Upper lobe of left lung (tissue), 6 donors: ENCODE results near the gene FIBCD1. TPM values are rescaled to one million over a fixed set of nuclear protein-coding genes. Genes with fewer than 3 reads are reported as not detected.

Experiments used
- ATAC-seq, 2 donors: fragments of 200-7000 bp; cut with Tn5 transposase; one replicate each; pipeline ENCODE4 v1.9.1; 2022; ENCODE audit warnings: mild to moderate bottlenecking in 2 of 2, moderate library complexity in 2 of 2; ENCODE audit not compliant: low FRiP score in 2 of 2
- DNase-seq, 2 donors: peaks; one replicate each; pipeline ENCODE4 v3.0.0-alpha.2; 2019 to 2020
- H3K27ac ChIP-seq, 4 donors: fragments of 200-600 bp; sonication (generic); one replicate each; pipeline ENCODE4 v1.5.1; 2016 to 2019
- H3K27me3 ChIP-seq, 4 donors: fragments of 200-600 bp; sonication (generic); one replicate each; pipeline ENCODE4 v1.5.1; 2017 to 2019
- H3K36me3 ChIP-seq, 4 donors: fragments of 200-600 bp; sonication (generic); one replicate each; pipeline ENCODE4 v1.5.1; 2016 to 2019
- H3K4me1 ChIP-seq, 4 donors: fragments of 200-600 bp; sonication (generic); one replicate each; pipeline ENCODE4 v1.5.1; 2018 to 2019
- H3K4me3 ChIP-seq, 4 donors: fragments of 200-600 bp; sonication (generic); one replicate each; pipeline ENCODE4 v1.5.1; 2017 to 2019; ENCODE audit warnings: mild to moderate bottlenecking in 2 of 4, moderate library complexity in 1 of 4
- H3K9me3 ChIP-seq, 4 donors: fragments of 200-600 bp; sonication (generic); one replicate each; pipeline ENCODE4 v1.5.1; 2018 to 2019
- EP300 ChIP-seq, 4 donors: sonication (generic); formaldehyde crosslinking; IDR thresholded peaks; one replicate each; pipeline ENCODE4 v1.5.1; 2017; ENCODE audit warnings: antibody characterized with exemption in 4 of 4, control low read depth in 2 of 4
- POLR2A ChIP-seq, 4 donors: fragments of 450-650 bp; IDR thresholded peaks; one replicate each; pipeline ENCODE4 v1.5.1; 2016 to 2017; ENCODE audit warnings: antibody characterized with exemption in 4 of 4, mild to moderate bottlenecking in 2 of 4
- POLR2AphosphoS5 ChIP-seq, 2 donors: sonication (generic); formaldehyde crosslinking; IDR thresholded peaks; one replicate each; pipeline ENCODE4 v1.5.1; 2017; ENCODE audit warnings: antibody characterized with exemption in 2 of 2
- WGBS, 2 donors: methylation state at CpG; one replicate each; pipeline ENCODE4 v1.1.5; 2017 to 2018; 5-methylcytosine and 5-hydroxymethylcytosine counted together
- total RNA-seq, 6 donors: library from RNA; depleted of rRNA in 4 of 6; stranded (reverse); fragments of >200 nt in 4 of 6; gene quantifications; one replicate each; pipeline versions ENCODE4 v1.1.0 to v1.2.1, GENCODE V29; 2016 to 2021
- TF ChIP-seq, protein P1 (sequence below), 6 experiments: fragments of 450-650 bp in 4 of 6; fragments of 200-600 bp in 2 of 6; sonication (generic) in 2 of 6; IDR thresholded peaks; one replicate each; pipeline ENCODE4 v1.5.1; 2016 to 2019; ENCODE audit warnings: antibody characterized with exemption in 6 of 6
- donor health status: DM: no; HTN: no; CAD: no; lungs with moderate emphysema.
- donor health status: DM: no; HTN: yes; CAD: no; lungs with severe emphysema.

Gene FIBCD1
- total RNA-seq, 6 donors from 2014 or later: 0.30 to 15.8 (median 4.1) TPM

DNA sequence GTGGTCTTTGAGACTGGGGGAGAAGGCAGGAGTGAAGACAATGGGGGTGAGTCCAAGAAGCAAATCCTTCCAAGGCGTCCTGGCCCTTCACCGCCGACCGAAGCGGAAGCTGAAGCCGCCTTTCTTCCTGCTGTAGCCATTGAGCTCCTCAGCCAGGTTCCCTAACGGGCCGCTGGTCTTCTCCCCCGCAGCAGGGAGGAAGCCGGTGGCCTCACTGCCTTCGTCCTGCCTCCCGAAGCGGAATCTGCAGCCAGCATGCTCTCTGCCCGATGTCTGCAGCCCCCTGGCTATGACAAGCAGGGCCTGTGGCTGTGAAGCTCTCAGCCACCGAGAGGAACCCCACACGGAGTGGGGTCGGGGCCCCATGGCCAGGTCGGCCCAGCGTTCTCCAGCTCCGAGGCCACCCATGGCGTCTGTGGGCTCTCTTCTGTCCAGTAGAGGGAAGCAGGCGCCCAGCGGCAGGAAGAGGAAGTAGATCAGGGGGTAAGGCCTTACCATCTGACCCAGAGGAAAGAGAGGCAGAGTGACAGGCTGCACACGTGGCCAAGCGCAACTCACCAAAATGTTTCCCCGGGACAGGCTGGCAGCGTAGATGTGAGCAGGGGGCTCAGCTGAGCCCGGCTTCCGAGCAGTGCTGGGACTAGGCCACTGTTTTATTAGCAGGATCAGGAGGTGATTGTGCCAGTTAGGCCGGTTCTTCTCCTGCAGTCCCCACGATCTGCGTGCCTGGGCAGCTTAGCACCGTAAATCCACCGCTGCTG is 45.5 kb downstream of the FIBCD1 start:
- peak; percentile 71 to 72 for ATAC-seq
- Histone ChIP-seq H3K9me3 (no peaks in the 10 kb centered on the region), H3K36me3 (peaks cover 0 to 51% (median 17%) of the 10 kb centered on the region in 4 donors), H3K4me1 (peaks cover 0 to 10% (median 0%) of the 10 kb centered on the region in 4 donors), H3K27ac (peak overlapping the region in 3 of 4 donors; percentile 20 to 52 (median 46)), H3K4me3 (peak overlapping the region in 3 of 4 donors; percentile 12 to 31 (median 17)), H3K27me3 (peaks cover 0 to 5% (median 0%) of the 10 kb centered on the region in 4 donors)
- WGBS, 2 donors: 59 to 63% methylated on average over 21 to 30 of the region's 34 CpGs
- peak; percentile 69 to 85 for DNase-seq
- TF ChIP-seq, protein P1, sequence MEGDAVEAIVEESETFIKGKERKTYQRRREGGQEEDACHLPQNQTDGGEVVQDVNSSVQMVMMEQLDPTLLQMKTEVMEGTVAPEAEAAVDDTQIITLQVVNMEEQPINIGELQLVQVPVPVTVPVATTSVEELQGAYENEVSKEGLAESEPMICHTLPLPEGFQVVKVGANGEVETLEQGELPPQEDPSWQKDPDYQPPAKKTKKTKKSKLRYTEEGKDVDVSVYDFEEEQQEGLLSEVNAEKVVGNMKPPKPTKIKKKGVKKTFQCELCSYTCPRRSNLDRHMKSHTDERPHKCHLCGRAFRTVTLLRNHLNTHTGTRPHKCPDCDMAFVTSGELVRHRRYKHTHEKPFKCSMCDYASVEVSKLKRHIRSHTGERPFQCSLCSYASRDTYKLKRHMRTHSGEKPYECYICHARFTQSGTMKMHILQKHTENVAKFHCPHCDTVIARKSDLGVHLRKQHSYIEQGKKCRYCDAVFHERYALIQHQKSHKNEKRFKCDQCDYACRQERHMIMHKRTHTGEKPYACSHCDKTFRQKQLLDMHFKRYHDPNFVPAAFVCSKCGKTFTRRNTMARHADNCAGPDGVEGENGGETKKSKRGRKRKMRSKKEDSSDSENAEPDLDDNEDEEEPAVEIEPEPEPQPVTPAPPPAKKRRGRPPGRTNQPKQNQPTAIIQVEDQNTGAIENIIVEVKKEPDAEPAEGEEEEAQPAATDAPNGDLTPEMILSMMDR (IDR thresholded peaks at IDR 0.05): peak in 5 of 6 experiments; percentile 15 to 68 (median 49)
- TF ChIP-seq POLR2A (IDR thresholded peaks at IDR 0.05): peak in 1 of 4 donors; percentile 38
- no peak for TF ChIP-seq EP300 (IDR thresholded peaks at IDR 0.05)
- TF ChIP-seq POLR2AphosphoS5 (IDR thresholded peaks at IDR 0.05): peak in 1 of 2 donors; percentile 9

DNA sequence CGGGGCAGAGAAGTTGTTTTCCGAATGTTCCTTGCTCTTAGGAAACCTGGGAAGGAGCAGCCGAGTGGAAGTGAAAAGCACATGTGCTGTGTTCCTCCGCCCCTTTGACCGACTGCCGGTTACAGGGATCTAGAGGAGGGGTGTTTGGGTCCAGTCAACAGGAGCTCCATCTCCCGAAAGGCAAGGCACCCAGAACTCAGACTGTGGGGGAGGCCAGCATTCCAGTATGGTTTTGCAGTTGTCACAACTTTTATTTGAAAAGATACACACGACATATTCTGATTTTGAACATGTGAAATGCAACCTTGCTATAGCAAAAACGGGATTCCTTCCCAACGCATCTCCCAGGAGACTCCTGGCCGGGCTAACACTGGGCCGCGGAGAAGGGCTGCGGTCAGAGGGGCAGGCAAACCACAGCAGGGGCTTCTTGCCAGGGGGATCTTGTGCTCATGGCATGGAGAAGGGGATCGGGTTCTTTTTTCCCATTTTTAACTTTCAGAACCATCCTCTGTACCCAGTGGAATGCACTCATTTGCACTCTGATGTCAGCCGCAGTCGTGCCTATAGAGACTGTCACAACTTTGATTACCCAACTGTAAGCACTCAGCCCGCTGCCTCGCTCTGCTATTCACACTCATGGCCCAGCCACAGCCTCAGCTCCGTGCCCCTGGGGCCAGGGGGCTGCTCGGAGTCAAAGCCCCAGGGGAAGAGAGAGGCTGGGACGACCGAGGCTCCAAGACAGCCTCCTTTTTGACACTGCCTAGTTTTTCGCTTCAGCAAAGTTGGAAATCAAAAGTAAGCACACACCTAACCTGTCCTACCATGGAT is 46.4 kb downstream of the FIBCD1 start:
- Histone ChIP-seq H3K4me3 (peak overlapping the region in 1 of 4 donors; percentile 31), H3K4me1 (peaks cover 0 to 10% (median 0%) of the 10 kb centered on the region in 4 donors), H3K27me3 (no peaks in the 10 kb centered on the region), H3K36me3 (peaks cover 0 to 60% (median 25%) of the 10 kb centered on the region in 4 donors), H3K9me3 (no peaks in the 10 kb centered on the region), H3K27ac (peak overlapping the region in 1 of 4 donors; percentile 46)
- 90% methylated on average over 22 to 24 of the region's 24 CpGs for WGBS, 2 donors
- TF ChIP-seq EP300 (IDR thresholded peaks at IDR 0.05) (no peak), POLR2AphosphoS5 (IDR thresholded peaks at IDR 0.05) (no peak), POLR2A (IDR thresholded peaks at IDR 0.05) (no peak)
- TF ChIP-seq, protein P1 (IDR thresholded peaks at IDR 0.05): no peak
- ATAC-seq (no peak), DNase-seq (no peak)

DNA sequence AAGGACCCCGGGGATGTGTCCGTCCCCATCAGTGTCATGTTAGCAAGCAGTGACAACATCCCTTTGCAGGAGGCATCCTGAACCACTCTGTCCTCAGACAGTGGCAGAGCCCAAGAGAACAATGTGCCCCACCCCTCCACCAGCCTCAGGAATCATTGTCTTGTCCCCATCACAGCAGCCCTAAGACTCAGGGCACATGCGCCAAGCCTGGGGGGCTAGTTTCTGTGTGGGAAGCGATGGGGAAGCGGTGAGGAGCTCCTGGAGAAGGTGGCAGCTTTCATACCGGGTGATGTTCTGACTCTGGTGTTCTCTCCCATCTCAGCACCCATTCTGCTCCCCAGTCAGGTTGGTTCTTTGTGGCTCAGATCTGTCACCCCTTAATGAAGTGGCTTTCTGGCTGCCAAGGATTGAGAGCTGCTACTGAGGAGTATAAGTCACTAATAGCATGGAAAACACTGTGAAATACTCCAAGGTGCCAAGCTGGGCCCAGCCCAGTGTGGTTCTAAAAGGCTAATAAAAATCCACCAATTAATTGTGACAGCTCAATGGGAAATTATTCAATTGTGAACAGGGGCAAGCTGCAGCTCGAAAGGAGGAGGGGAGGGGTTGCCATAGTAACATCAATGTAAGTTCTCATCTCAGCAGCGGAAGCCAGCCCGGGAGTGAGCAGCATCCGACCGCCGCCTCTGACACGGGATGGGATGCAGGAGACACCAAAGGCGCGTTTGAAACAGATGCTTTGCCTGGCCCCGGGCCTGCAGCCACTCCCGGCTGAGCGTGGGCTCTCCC is 47.2 kb downstream of the FIBCD1 start:
- no peaks in the 10 kb centered on the region for H3K9me3 ChIP-seq
- TF ChIP-seq, protein P1 (IDR thresholded peaks at IDR 0.05): no peak
- TF ChIP-seq POLR2AphosphoS5 (IDR thresholded peaks at IDR 0.05) (no peak), EP300 (IDR thresholded peaks at IDR 0.05) (no peak), POLR2A (IDR thresholded peaks at IDR 0.05) (no peak)
- 78 to 90% methylated on average over 12 to 18 of the region's 18 CpGs for WGBS, 2 donors
- no peak for ATAC-seq
- no peak overlapping the region for H3K27ac ChIP-seq
- H3K4me3 ChIP-seq: no peak overlapping the region
- H3K4me1 ChIP-seq: peaks cover 0 to 10% (median 0%) of the 10 kb centered on the region in 4 donors
- no peaks in the 10 kb centered on the region for H3K27me3 ChIP-seq
- DNase-seq: no peak
- H3K36me3 ChIP-seq: peaks cover 0 to 68% (median 31%) of the 10 kb centered on the region in 4 donors

- ATAC-seq (no peak), DNase-seq (no peak)
- no peak for TF ChIP-seq POLR2AphosphoS5 (IDR thresholded peaks at IDR 0.05)
- no peak for TF ChIP-seq EP300 (IDR thresholded peaks at IDR 0.05)
- TF ChIP-seq POLR2A (IDR thresholded peaks at IDR 0.05): no peak
- TF ChIP-seq, protein P1 (IDR thresholded peaks at IDR 0.05): no peak
- Histone ChIP-seq H3K27me3 (no peaks in the 10 kb centered on the region), H3K4me3 (no peak overlapping the region), H3K27ac (no peak overlapping the region), H3K36me3 (peaks cover under 1 to 76% (median 39%) of the 10 kb centered on the region in 4 donors), H3K4me1 (peaks cover 0 to 10% (median 0%) of the 10 kb centered on the region in 4 donors), H3K9me3 (no peaks in the 10 kb centered on the region)
- WGBS, 2 donors: 81 to 89% methylated on average over 11 to 20 of the region's 20 CpGs
Measured at GRCh38 chr9:130890870-130891687, 48.0 kb downstream of the FIBCD1 start.
